ENCODE data around the gene AKAP8L.
"Not testable (repeated sequence)": the region's sequence is repeated elsewhere in the genome, so short reads cannot be mapped to it uniquely, and the experiment has no call there.

Gene AKAP8L

DNA sequence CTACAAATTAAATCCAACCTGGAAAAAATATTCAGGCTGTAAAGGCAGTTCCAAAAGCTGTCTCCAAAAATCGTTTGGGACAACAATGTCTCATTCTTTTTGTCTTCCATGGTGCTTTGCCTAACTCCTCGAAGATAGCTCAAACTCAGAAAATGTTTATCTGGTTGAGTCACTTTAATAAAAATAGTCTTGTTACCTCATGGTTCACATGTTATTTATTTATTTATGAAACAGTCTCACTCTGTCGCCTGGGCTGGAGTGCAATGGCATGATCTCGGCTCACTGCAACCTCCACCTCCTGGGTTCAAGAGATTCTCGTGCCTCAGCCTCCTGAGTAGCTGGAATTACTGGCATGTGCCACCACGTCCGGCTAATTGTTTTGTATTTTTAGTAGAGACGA, 81.6 kb downstream of the AKAP8L start:
- no peak for DNase-seq

DNA sequence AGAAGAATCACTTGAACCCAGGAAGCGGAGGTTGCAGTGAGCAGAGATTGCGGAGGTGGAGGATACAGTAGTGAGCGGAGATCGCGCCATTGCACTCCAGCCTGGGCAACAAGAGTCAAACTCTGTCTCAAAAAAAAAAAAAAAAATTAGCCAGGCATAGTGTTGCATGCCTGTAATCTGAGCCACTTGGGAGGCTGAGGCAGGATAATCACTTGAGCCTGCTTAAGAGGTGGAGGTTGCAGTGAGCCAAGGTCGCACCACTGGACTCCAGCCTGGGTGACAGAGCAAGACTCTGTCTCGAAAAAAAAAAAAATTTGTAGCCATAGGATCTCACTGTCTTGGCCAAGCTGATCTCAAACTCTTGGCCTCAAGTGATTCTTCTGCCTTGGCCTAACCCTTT, 82.8 kb downstream of the AKAP8L start:
- not testable (repeated sequence) for DNase-seq

DNA sequence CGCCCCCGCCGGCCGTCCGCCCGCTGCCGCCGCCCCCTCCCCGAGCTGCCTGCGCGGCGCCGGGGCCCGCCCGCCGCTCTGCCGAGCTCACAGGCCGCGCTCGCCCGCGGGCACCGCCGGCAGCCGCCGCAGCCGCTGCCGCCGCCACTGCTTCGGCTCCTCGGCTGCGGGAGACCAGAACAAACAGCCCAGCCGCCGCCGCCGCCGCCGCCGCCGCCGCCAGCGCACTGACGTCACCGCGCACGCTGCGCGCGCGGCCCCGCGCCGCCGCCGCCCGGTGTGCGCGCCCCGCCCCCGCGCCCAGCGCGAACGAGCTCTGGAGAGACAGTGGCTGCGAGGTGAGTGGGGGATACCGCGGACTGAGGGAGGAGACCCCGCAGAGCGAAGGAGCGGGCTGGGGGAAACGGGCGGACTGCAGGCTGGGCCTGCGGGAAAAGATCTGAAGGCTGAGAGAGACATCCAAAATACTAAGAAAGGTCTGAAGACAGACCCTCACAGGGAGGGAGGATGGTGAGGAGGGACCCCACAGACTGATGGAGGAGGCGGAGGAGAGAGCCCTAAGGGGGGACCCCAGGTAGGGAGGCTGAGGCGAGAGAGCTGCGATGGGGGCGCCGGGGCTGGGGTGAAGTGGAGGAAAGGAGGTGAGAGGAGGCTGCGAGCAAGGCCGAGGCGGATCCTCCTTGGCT, 86.3 kb downstream of the AKAP8L start, which contains the start of gene BRD4:
Gene BRD4 (minus strand): TSS at position 229 of the 686 bp plus-strand sequence. CDS start 59,440 bp downstream, outside the sequence.
- peak; percentile 84 to 87 for DNase-seq

DNA sequence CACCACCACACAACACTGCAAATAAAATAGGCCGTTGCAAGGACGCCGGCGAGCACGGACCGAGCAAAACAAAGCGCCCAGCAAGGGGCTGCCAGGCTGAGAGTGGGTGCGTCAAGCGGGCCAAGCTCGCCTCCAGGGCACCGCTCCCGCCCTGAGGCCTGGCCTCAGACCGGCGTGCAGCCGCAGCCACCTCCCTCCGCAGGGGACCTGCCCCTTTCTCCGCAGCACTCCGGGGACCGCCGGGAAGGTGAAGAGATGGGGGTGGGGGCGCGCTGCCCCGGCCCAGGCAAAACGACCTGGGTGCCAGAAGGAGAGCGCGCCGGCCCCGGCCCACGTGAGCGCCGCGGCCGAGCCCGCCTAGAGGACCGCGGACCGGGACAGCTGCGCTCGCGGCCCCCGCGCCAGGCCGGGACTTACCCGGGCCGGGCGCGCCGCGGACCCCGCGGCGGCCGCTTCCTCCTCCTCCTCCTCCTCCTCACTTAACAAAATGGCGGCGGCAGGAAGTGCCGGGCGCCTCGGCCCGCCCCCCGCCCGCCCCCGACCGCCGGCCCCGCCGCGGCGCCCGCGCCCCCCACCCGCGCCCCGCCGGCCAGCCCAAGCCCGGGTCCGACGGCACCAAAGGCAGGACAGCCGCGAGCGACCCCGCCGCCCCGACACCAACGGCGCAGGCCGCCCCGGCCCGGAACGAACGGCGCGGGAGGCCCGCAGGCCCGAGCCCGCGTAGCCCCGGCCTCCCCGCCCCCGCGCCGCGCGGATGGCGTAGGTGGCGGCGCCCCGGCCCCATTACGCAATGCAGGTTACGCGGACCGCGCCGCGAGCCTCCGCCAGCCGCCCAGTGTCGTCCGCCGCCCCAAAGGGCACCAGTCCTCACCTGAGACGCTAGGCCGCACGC, 87.1 kb downstream of the AKAP8L start:
- DNase-seq = peak; percentile 72 to 80

DNA sequence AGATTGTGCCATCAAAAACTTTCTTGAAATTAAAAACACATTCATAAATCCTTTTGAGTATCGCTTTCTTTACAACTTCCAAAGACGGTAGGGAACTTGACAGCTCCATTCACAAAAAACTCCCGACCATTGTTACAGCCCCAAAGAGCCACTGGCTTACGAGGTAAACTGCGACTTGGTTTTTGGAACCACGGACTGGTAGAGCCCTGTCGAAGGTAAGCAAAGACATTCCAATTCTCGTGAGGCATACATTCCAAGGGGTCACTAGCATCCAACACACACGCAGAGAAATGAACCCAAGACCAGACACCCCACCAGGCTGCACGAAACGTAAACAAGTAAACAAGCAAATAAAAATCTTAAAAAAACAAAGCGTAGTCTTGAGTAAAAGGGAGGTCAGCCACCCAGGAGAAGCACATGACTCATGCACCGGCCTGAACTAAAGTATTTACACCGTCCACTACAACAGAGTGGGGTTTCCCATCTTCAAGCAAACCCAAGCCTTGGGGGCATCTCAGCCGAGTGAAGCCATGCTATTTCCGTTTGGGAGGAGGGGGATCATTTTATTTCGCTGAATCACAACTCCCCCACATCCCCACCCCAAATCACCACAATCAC, 87.9 kb downstream of the AKAP8L start:
- DNase-seq = no peak

Data from activated T-cell treated with anti-CD3 and anti-CD28 coated beads, Interleukin-2, amount 50 U/mL, for 48 hours (primary cell).